Measurements from ENCODE around the gene YIPF2. TPM values are rescaled to one million over a fixed set of nuclear protein-coding genes. Genes with fewer than 3 reads are reported as not detected.
A peak's percentile ranks its signal among the peaks of the same experiment; 100 is the strongest.

The YIPF2 gene
- total RNA-seq, 1 experiment from 2014 or later = 126 TPM

DNA sequence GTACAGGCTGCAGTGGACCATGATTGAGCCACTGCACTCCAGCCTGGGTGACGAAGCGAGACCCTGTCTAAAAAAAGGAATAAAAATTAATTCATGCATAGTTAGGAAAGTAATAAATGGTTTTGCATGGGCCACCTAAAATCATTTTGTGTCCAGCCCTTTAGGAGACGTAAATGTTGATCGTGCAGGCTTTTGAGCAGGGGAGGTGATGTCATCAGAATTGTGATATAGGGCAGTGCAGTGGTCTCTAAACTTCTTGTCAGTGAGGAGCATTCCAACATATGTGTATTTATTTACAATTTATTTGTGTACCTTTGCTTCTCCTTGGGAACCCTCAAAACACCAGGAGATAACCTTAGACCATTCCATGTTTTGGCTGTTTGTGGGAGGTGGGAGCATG lies 35.4 kb upstream of the YIPF2 start:
- Histone ChIP-seq H3K9me3 (ENCODE audit: low read length) (no peaks in the 10 kb centered on the region), H3K4me2 (ENCODE audit: low read length) (peak overlapping the region; percentile 94; the same call in 1 of the 2 replicates), H3F3A (ENCODE audit: low read length, unreplicated experiment) (no peaks in the 10 kb centered on the region), H3K27me3 (ENCODE audit: low read length) (no peaks in the 10 kb centered on the region), H4K20me1 (ENCODE audit: low read length) (peaks cover 44% of the 10 kb centered on the region), H2AFZ (ENCODE audit: low read length) (no peak overlapping the region), H3K27ac (ENCODE audit: low read length) (no peak overlapping the region), H3K9me2 (replicated peaks; ENCODE audit: low read length) (no peaks in the 10 kb centered on the region), H3K4me3 (ENCODE audit: low read length) (no peak overlapping the region), H3K36me3 (ENCODE audit: low read depth, low read length) (peaks cover 5% of the 10 kb centered on the region; the same call in 1 of the 2 replicates), H3K9ac (ENCODE audit: low read length) (no peak overlapping the region), H3K4me1 (ENCODE audit: insufficient read depth, low read length) (peaks cover 23% of the 10 kb centered on the region), H3K79me2 (ENCODE audit: low read length) (peaks cover 85% of the 10 kb centered on the region)
- intact Hi-C loops (cut with micrococcal nuclease) = no loop called here
- no TSS peak for BruUV-seq (replicated peaks)
- ATAC-seq = no peak
- CTCF ChIA-PET = no interaction called here
- POLR2A ChIA-PET (ENCODE audit: unreplicated experiment) = no interaction called here
- no peak for DNase-seq
- TF ChIP-seq, protein P1, sequence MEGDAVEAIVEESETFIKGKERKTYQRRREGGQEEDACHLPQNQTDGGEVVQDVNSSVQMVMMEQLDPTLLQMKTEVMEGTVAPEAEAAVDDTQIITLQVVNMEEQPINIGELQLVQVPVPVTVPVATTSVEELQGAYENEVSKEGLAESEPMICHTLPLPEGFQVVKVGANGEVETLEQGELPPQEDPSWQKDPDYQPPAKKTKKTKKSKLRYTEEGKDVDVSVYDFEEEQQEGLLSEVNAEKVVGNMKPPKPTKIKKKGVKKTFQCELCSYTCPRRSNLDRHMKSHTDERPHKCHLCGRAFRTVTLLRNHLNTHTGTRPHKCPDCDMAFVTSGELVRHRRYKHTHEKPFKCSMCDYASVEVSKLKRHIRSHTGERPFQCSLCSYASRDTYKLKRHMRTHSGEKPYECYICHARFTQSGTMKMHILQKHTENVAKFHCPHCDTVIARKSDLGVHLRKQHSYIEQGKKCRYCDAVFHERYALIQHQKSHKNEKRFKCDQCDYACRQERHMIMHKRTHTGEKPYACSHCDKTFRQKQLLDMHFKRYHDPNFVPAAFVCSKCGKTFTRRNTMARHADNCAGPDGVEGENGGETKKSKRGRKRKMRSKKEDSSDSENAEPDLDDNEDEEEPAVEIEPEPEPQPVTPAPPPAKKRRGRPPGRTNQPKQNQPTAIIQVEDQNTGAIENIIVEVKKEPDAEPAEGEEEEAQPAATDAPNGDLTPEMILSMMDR (conservative IDR thresholded peaks at IDR 0.05; ENCODE audit: low read depth, low read length) = no peak
- TF ChIP-seq EZH2phosphoT487 (IDR thresholded peaks at IDR 0.05; ENCODE audit: borderline replicate concordance, low read length) (no peak), EZH2 (IDR thresholded peaks at IDR 0.05; ENCODE audit: low read length, unreplicated experiment) (no peak)

DNA sequence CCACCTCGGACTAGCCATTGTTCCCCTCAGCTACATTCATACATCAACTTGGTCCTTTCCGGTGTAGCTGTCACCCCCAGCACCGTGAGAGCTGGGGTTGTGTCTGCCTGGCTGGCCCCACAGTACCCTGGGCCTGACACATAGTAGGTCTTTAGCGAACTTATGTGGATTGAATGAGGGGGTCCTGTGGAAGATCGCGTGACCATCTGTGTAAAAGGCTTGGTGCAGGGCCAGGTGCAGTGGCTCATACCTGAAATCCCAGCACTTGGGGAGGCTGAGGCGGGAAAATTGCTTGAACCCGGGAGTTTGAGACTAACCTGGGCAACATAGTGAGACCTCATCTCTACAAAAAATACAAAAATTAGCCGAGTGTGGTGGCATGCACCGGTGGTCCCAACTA lies 34.4 kb upstream of the YIPF2 start:
- H3K27me3 ChIP-seq (ENCODE audit: low read length) = no peaks in the 10 kb centered on the region
- no peak for DNase-seq
- peak overlapping the region; percentile 81 for H3K4me3 ChIP-seq (ENCODE audit: low read length)
- ChIA-PET CTCF (interaction anchor here (0.8 kb wide), 1 partner anchor 26 kb away, joined by 6 read pairs; no protein-coding TSS in a partner anchor), POLR2A (ENCODE audit: unreplicated experiment) (interaction anchor here (0.5 kb wide), 1 partner anchor 576 kb away, joined by 5 read pairs; no protein-coding TSS in a partner anchor)
- BruUV-seq (replicated peaks) = no TSS peak
- peaks cover 36% of the 10 kb centered on the region for H4K20me1 ChIP-seq (ENCODE audit: low read length)
- ATAC-seq = no peak
- no peak overlapping the region for H3K9ac ChIP-seq (ENCODE audit: low read length)
- no peak overlapping the region for H2AFZ ChIP-seq (ENCODE audit: low read length)
- no peaks in the 10 kb centered on the region for H3K9me3 ChIP-seq (ENCODE audit: low read length)
- H3K36me3 ChIP-seq (ENCODE audit: low read depth, low read length) = peaks cover 5% of the 10 kb centered on the region; the same call in 1 of the 2 replicates
- TF ChIP-seq, protein P1 (conservative IDR thresholded peaks at IDR 0.05; ENCODE audit: low read depth, low read length) = no peak
- TF ChIP-seq EZH2 (IDR thresholded peaks at IDR 0.05; ENCODE audit: low read length, unreplicated experiment) (no peak), EZH2phosphoT487 (IDR thresholded peaks at IDR 0.05; ENCODE audit: borderline replicate concordance, low read length) (no peak)
- H3K9me2 ChIP-seq (replicated peaks; ENCODE audit: low read length) = no peaks in the 10 kb centered on the region
- H3K27ac ChIP-seq (ENCODE audit: low read length) = no peak overlapping the region
- H3K4me1 ChIP-seq (ENCODE audit: insufficient read depth, low read length) = peaks cover 23% of the 10 kb centered on the region
- no peaks in the 10 kb centered on the region for H3F3A ChIP-seq (ENCODE audit: low read length, unreplicated experiment)
- intact Hi-C loops (cut with micrococcal nuclease) = no loop called here
- H3K79me2 ChIP-seq (ENCODE audit: low read length) = peaks cover 75% of the 10 kb centered on the region
- H3K4me2 ChIP-seq (ENCODE audit: low read length) = peak overlapping the region; percentile 94

Data from PC-3 (cell line).